Lower leg skin (tissue), 3 donors: ENCODE data around the gene NFYA.

Experiments
- POLR2A ChIP-seq, 2 donors: fragments of 450-650 bp; IDR thresholded peaks; one replicate each; pipeline ENCODE4 v1.6.1; 2016 to 2017; ENCODE audit warnings: antibody characterized with exemption in 2 of 2, mild to moderate bottlenecking in 1 of 2, moderate library complexity in 1 of 2
- TF ChIP-seq, protein P1 (sequence below), 3 donors: fragments of 450-650 bp; IDR thresholded peaks; one replicate each; pipeline ENCODE4 v1.5.1; 2016; ENCODE audit warnings: antibody characterized with exemption in 3 of 3, mild to moderate bottlenecking in 3 of 3, moderate library complexity in 2 of 3

DNA sequence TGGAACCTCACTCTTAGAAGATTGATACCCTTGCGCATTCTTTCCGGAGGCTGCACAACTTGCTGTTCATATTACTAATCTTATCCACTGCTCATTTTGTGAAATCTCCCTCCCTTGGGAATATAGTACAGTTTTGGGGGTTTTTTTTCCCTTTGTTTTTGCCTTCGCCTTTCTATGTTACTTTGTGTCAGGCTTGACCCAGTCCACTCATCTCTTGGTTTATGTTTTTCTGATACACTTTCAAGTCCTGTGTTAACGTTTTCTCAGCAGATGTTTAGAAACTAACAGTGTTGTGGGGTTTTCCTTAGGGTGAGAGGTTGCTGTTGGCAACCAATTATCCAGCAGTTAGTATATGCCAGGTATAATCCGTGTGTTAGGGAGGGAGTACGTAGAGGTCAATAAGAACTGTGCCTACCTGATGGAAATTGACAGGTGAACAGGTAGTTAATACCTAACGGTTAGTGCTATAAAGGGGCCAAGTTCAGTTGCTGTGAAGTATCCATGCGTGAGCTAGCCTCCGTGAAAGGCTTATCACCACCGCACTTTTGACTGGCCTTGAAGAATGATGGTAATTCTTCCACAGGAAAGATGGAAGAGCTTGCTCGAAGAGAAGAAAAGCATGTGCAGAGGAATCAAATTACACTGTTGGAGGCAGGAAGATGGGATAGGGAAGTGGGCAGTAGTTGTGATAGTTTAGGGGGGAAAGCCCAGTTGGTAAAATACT lies 1.4 kb downstream of the NFYA start:
- TF ChIP-seq, protein P1, sequence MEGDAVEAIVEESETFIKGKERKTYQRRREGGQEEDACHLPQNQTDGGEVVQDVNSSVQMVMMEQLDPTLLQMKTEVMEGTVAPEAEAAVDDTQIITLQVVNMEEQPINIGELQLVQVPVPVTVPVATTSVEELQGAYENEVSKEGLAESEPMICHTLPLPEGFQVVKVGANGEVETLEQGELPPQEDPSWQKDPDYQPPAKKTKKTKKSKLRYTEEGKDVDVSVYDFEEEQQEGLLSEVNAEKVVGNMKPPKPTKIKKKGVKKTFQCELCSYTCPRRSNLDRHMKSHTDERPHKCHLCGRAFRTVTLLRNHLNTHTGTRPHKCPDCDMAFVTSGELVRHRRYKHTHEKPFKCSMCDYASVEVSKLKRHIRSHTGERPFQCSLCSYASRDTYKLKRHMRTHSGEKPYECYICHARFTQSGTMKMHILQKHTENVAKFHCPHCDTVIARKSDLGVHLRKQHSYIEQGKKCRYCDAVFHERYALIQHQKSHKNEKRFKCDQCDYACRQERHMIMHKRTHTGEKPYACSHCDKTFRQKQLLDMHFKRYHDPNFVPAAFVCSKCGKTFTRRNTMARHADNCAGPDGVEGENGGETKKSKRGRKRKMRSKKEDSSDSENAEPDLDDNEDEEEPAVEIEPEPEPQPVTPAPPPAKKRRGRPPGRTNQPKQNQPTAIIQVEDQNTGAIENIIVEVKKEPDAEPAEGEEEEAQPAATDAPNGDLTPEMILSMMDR (IDR thresholded peaks at IDR 0.05), result no peak
- TF ChIP-seq POLR2A (IDR thresholded peaks at IDR 0.05), result no peak
